Measurements from ENCODE around the gene ADGRG3.

DNA sequence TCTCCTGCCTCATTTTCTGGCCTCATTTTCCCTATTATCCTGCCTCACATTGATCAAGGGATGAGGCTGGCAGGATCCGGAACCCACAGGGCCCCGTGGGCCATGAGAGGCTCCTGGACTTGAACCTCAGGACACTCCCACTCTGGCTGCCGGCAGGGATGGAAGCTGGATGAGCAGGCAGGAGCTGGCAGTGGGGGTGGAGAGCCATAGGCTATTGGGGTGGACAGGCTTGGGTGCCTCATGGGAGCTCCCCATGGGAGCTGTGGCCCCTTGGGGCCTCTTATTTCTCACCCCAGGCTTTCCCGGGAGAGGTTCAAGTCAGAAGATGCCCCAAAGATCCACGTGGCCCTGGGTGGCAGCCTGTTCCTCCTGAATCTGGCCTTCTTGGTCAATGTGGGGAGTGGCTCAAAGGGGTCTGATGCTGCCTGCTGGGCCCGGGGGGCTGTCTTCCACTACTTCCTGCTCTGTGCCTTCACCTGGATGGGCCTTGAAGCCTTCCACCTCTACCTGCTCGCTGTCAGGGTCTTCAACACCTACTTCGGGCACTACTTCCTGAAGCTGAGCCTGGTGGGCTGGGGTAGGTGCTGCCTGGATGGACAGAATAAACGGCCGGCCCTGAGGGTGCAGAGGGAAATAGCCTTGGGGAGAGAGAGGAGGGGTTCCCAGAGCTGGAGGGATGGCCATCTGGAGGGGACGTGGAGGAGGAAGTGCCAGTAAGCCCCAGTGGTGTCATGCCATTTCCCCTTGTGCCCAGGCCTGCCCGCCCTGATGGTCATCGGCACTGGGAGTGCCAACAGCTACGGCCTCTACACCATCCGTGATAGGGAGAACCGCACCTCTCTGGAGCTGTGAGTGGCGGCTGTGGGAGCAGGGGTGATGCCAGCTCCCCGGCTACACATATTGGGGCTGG lies 15.8 kb downstream of the ADGRG3 start:
- TF ChIP-seq, protein P1, sequence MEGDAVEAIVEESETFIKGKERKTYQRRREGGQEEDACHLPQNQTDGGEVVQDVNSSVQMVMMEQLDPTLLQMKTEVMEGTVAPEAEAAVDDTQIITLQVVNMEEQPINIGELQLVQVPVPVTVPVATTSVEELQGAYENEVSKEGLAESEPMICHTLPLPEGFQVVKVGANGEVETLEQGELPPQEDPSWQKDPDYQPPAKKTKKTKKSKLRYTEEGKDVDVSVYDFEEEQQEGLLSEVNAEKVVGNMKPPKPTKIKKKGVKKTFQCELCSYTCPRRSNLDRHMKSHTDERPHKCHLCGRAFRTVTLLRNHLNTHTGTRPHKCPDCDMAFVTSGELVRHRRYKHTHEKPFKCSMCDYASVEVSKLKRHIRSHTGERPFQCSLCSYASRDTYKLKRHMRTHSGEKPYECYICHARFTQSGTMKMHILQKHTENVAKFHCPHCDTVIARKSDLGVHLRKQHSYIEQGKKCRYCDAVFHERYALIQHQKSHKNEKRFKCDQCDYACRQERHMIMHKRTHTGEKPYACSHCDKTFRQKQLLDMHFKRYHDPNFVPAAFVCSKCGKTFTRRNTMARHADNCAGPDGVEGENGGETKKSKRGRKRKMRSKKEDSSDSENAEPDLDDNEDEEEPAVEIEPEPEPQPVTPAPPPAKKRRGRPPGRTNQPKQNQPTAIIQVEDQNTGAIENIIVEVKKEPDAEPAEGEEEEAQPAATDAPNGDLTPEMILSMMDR (IDR thresholded peaks at IDR 0.05) = no peak
- TF ChIP-seq EP300 (IDR thresholded peaks at IDR 0.05) = no peak

All from suprapubic skin (tissue), 3 donors.